Spleen (tissue), 11 donors: ENCODE data around the gene RASSF7. TPM values are rescaled to one million over a fixed set of nuclear protein-coding genes. Genes with fewer than 3 reads are reported as not detected.

ENCODE experiments used
- DNase-seq: peaks from one replicate; pipeline ENCODE4 v3.0.0-alpha.2; 2020
- H3K27ac ChIP-seq, 8 donors: fragments of 200-600 bp; sonication (generic) in 7 of 8; 1 replicate in 4 of 8; 2 replicates in 4 of 8; pipeline versions ENCODE4 v1.5.0 to v1.8.0; 2016 to 2021; ENCODE audit warnings: inconsistent platforms in 4 of 8, mild to moderate bottlenecking in 4 of 8, moderate library complexity in 1 of 8
- H3K27me3 ChIP-seq, 7 donors: fragments of 200-600 bp; sonication (generic) in 6 of 7; replicated peaks in 1 of 7; 1 replicate in 4 of 7; 2 replicates in 3 of 7; pipeline versions ENCODE4 v1.5.0 to v1.8.0; 2016 to 2021; ENCODE audit warnings: inconsistent platforms in 3 of 7, mild to moderate bottlenecking in 1 of 7
- H3K36me3 ChIP-seq, 6 donors: fragments of 200-600 bp; sonication (generic) in 5 of 6; 1 replicate in 4 of 6; 2 replicates in 2 of 6; pipeline versions ENCODE4 v1.5.0 to v1.8.0; 2016 to 2021; ENCODE audit warnings: inconsistent platforms in 2 of 6
- H3K4me1 ChIP-seq, 6 donors: fragments of 200-600 bp; sonication (generic) in 5 of 6; 1 replicate in 3 of 6; 2 replicates in 3 of 6; pipeline versions ENCODE4 v1.5.0 to v1.8.0; 2016 to 2021; ENCODE audit warnings: inconsistent platforms in 3 of 6
- H3K4me3 ChIP-seq, 8 donors: fragments of 200-600 bp; sonication (generic) in 7 of 8; 1 replicate in 4 of 8; 2 replicates in 4 of 8; pipeline versions ENCODE4 v1.5.0 to v1.8.0; 2016 to 2021; ENCODE audit warnings: inconsistent platforms in 4 of 8, mild to moderate bottlenecking in 4 of 8, moderate library complexity in 2 of 8
- H3K9me3 ChIP-seq, 8 donors: fragments of 200-600 bp; sonication (generic) in 7 of 8; 1 replicate in 4 of 8; 2 replicates in 4 of 8; pipeline versions ENCODE4 v1.5.0 to v1.8.0; 2016 to 2021; ENCODE audit warnings: inconsistent platforms in 4 of 8
- POLR2A ChIP-seq, 3 donors: fragments of 450-650 bp; IDR thresholded peaks; one replicate each; pipeline ENCODE4 v1.5.1; 2017; ENCODE audit warnings: antibody characterized with exemption in 3 of 3, mild to moderate bottlenecking in 1 of 3
- POLR2AphosphoS5 ChIP-seq, 3 donors: sonication (generic); formaldehyde crosslinking; IDR thresholded peaks; one replicate each; pipeline ENCODE4 v1.5.1; 2017; ENCODE audit warnings: antibody characterized with exemption in 3 of 3
- WGBS, 5 donors: extraction: QIAGEN DNeasy Blood & Tissue Kit in 3 of 5; methylation state at CpG; one replicate each; pipeline versions ENCODE4 v1.1.5 to v1.1.7; 2013 to 2018; 5-methylcytosine and 5-hydroxymethylcytosine counted together
- intact Hi-C: fragments of 100-400 bp; cut with DNase I; formaldehyde crosslinking; loops from one replicate; pipeline ENCODE4 v1.15.0; 2023; ENCODE audit warnings: low total_unique reads
- polyA plus RNA-seq, 3 donors: library from polyadenylated mRNA; stranded (reverse); fragments of 200-250 nt; gene quantifications; one replicate each; pipeline ENCODE4 v1.2.1, GENCODE V29; 2013
- total RNA-seq, 7 donors: library from RNA; depleted of rRNA in 3 of 7; stranded (reverse); fragments of >200 nt in 3 of 7; fragmentation: NEBNext Ultra II Directional in 4 of 7; extraction: Animal tissue kit (Norgen Biotek cat#: 25700) in 4 of 7; gene quantifications; one replicate each; pipeline versions ENCODE4 v1.1.0 to v1.2.1, GENCODE V29; 2016 to 2021
- TF ChIP-seq, protein P1 (sequence below), 11 experiments: fragments of 200-600 bp in 7 of 11; fragments of 450-650 bp in 4 of 11; sonication (generic) in 4 of 11; IDR thresholded peaks in 8 of 11; conservative IDR thresholded peaks in 3 of 11; 1 replicate in 7 of 11; 2 replicates in 4 of 11; pipeline versions ENCODE4 v1.4.0 to v1.8.0; 2016 to 2021; ENCODE audit warnings: antibody characterized with exemption in 11 of 11, inconsistent platforms in 4 of 11, mild to moderate bottlenecking in 1 of 11
- donor health status: healthy with polysubstance abuse.
- donor health status: DM: no; HTN: no; CAD: no; lungs with moderate emphysema.
- donor health status: DM: no; HTN: no; CAD: no.
- donor health status: Bipolar disorder and iron deficiency.
- donor health status: healthy.
- donor health status: DM: no; HTN: no; CAD: no.
- donor health status: DM: yes; HTN: yes; CAD: no.

The RASSF7 gene
- total and polyA plus RNA-seq, 10 donors, result 8.3 to 39.6 (median 26.6) TPM

DNA sequence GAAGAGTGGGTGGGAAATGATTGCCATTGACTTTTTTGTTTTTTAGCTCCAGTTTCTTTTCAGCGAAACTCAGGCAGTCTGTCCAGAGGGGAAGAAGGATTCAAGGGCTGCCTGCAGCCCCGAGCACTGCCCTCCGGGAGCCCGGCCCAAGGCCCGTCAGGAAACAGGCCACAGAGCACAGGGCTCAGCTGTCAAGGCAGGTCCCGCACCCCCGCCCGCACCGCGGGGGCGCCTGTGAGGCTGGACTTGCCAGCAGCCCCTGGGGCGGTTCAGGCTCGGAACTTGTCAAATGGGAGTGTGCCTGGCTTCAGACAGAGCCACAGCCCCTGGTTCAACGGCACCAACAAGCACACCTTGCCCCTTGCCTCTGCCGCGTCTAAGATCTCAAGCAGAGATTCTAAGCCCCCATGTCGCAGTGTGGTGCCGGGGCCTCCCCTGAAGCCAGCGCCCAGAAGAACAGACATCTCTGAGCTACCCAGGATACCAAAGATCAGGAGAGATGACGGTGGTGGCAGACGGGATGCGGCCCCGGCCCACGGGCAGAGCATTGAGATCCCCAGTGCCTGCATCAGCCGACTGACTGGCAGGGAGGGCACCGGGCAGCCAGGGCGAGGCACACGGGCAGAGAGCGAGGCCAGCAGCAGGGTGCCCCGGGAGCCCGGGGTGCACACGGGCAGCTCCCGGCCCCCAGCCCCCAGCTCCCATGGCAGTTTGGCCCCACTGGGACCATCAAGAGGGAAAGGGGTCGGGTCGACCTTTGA lies 46.4 kb downstream of the RASSF7 start:
- TF ChIP-seq POLR2A (IDR thresholded peaks at IDR 0.05), result no peak
- TF ChIP-seq POLR2AphosphoS5 (IDR thresholded peaks at IDR 0.05), result peak in 2 of 3 donors; percentile 8 to 35
- TF ChIP-seq, protein P1, sequence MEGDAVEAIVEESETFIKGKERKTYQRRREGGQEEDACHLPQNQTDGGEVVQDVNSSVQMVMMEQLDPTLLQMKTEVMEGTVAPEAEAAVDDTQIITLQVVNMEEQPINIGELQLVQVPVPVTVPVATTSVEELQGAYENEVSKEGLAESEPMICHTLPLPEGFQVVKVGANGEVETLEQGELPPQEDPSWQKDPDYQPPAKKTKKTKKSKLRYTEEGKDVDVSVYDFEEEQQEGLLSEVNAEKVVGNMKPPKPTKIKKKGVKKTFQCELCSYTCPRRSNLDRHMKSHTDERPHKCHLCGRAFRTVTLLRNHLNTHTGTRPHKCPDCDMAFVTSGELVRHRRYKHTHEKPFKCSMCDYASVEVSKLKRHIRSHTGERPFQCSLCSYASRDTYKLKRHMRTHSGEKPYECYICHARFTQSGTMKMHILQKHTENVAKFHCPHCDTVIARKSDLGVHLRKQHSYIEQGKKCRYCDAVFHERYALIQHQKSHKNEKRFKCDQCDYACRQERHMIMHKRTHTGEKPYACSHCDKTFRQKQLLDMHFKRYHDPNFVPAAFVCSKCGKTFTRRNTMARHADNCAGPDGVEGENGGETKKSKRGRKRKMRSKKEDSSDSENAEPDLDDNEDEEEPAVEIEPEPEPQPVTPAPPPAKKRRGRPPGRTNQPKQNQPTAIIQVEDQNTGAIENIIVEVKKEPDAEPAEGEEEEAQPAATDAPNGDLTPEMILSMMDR (IDR thresholded peaks at IDR 0.05 in 8 of 11, conservative IDR thresholded peaks at IDR 0.05 in 3 of 11), result no peak
- Histone ChIP-seq H3K9me3 (no peaks in the 10 kb centered on the region), H3K36me3 (peaks cover 3 to 100% (median 98%) of the 10 kb centered on the region in 6 donors), H3K4me3 (no peak overlapping the region), H3K27me3 (no peaks in the 10 kb centered on the region), H3K4me1 (peaks cover 0 to 27% (median 12%) of the 10 kb centered on the region in 6 donors), H3K27ac (no peak overlapping the region)
- intact Hi-C loops, result no loop called here
- 92 to 95% (median 94%) methylated on average over 27 to 35 of the region's 35 CpGs for WGBS, 5 donors
- DNase-seq, result no peak

DNA sequence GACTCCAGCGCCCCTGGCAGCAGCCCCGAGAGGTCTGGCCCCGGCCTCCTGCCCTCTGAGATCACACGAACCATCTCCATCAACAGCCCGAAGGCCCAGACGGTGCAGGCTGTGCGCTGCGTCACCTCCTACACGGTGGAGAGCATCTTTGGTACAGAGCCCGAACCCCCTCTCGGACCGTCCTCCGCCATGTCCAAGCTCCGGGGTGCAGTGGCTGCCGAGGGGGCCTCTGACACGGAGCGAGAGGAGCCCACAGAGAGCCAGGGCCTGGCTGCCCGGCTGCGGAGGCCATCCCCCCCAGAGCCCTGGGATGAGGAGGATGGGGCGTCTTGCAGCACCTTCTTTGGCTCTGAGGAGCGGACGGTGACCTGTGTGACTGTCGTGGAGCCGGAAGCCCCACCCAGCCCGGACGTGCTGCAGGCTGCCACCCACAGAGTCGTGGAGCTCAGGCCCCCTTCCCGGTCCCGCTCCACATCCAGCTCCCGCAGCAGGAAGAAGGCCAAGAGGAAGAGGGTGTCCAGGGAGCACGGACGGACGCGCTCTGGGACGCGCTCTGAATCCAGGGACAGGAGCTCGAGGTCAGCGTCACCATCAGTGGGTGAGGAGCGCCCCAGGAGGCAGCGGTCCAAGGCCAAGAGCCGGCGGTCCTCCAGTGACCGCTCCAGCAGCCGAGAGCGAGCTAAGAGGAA lies 47.3 kb downstream of the RASSF7 start:
- Histone ChIP-seq H3K36me3 (peaks cover 4 to 100% (median 98%) of the 10 kb centered on the region in 6 donors), H3K4me3 (peak overlapping the region in 1 of 8 donors; percentile 3), H3K27ac (peak overlapping the region in 5 of 8 donors; percentile 33 to 56 (median 49)), H3K27me3 (no peaks in the 10 kb centered on the region), H3K9me3 (no peaks in the 10 kb centered on the region), H3K4me1 (peaks cover 0 to 36% (median 19%) of the 10 kb centered on the region in 6 donors)
- no peak for DNase-seq
- intact Hi-C loops, result no loop called here
- WGBS, 5 donors, result 76 to 94% (median 84%) methylated on average over 33 to 45 of the region's 45 CpGs
- TF ChIP-seq POLR2AphosphoS5 (IDR thresholded peaks at IDR 0.05) (peak in 2 of 3 donors; percentile 47 to 62), POLR2A (IDR thresholded peaks at IDR 0.05) (no peak)
- TF ChIP-seq, protein P1 (IDR thresholded peaks at IDR 0.05 in 8 of 11, conservative IDR thresholded peaks at IDR 0.05 in 3 of 11), result no peak

DNA sequence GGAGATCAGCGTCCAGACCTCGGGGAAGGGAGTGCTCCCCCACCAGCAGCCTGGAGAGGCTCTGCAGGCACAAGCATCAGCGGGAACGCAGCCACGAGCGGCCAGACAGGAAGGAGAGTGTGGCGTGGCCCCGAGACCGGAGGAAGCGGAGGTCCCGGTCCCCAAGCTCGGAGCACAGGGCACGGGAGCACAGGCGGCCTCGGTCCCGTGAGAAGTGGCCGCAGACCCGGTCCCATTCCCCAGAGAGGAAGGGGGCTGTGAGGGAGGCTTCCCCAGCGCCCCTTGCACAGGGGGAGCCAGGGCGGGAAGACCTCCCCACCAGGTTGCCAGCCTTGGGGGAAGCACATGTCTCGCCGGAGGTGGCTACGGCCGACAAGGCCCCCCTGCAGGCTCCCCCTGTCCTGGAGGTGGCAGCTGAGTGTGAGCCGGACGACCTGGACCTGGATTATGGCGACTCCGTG lies 48.1 kb downstream of the RASSF7 start:
- peak; percentile 53 to 81 (median 68) for TF ChIP-seq POLR2AphosphoS5 (IDR thresholded peaks at IDR 0.05)
- TF ChIP-seq, protein P1 (IDR thresholded peaks at IDR 0.05 in 8 of 11, conservative IDR thresholded peaks at IDR 0.05 in 3 of 11), result no peak
- H3K4me1 ChIP-seq, result peaks cover 2 to 43% (median 26%) of the 10 kb centered on the region in 6 donors
- intact Hi-C loops, result no loop called here
- no peaks in the 10 kb centered on the region for H3K27me3 ChIP-seq
- peak overlapping the region in 5 of 8 donors; percentile 33 to 56 (median 49) for H3K27ac ChIP-seq
- peak overlapping the region in 1 of 8 donors; percentile 3 for H3K4me3 ChIP-seq
- DNase-seq, result no peak
- 66 to 87% (median 75%) methylated on average over 23 to 28 of the region's 28 CpGs for WGBS, 5 donors
- peaks cover 4 to 100% (median 95%) of the 10 kb centered on the region in 6 donors for H3K36me3 ChIP-seq
- H3K9me3 ChIP-seq, result no peaks in the 10 kb centered on the region
